Neuron (in vitro differentiated cells): Measurements from ENCODE around the gene AHNAK2.
A peak's percentile ranks its signal among the peaks of the same experiment; 100 is the strongest.

Source experiments
- H2AFZ ChIP-seq: one replicate; pipeline ENCODE4 v1.6.1; 2013; ENCODE audit warnings: low read depth, mild to moderate bottlenecking, inconsistent platforms, low read length, moderate library complexity
- H3K27me3 ChIP-seq: one replicate; pipeline ENCODE4 v1.6.1; 2013; ENCODE audit warnings: low read length; ENCODE audit not compliant: insufficient read depth
- H3K36me3 ChIP-seq: one replicate; pipeline ENCODE4 v1.6.1; 2013; ENCODE audit warnings: low read length; ENCODE audit not compliant: insufficient read depth
- H3K4me1 ChIP-seq: one replicate; pipeline ENCODE4 v1.6.1; 2013; ENCODE audit warnings: low read length; ENCODE audit not compliant: insufficient read depth
- H3K4me3 ChIP-seq: 2 replicates; pipeline ENCODE4 v1.5.1; 2013; ENCODE audit warnings: mild to moderate bottlenecking, low read length, moderate library complexity
- H3K9me3 ChIP-seq: one replicate; pipeline ENCODE4 v1.6.1; 2013; ENCODE audit warnings: low read length

AHNAK2 gene

GRCh38 chr14:105019861-105020814, 42.0 kb upstream of the AHNAK2 start:
- H2AFZ ChIP-seq: peak overlapping the region; percentile 39
- no peaks in the 10 kb centered on the region for H3K27me3 ChIP-seq
- no peaks in the 10 kb centered on the region for H3K9me3 ChIP-seq
- H3K4me3 ChIP-seq: peak overlapping the region; percentile 96
- peaks cover 14% of the 10 kb centered on the region for H3K4me1 ChIP-seq
- H3K36me3 ChIP-seq: no peaks in the 10 kb centered on the region

- H3K27me3 ChIP-seq: no peaks in the 10 kb centered on the region
- no peaks in the 10 kb centered on the region for H3K9me3 ChIP-seq
- H3K36me3 ChIP-seq: no peaks in the 10 kb centered on the region
- no peak overlapping the region for H2AFZ ChIP-seq
- peaks cover 18% of the 10 kb centered on the region for H3K4me1 ChIP-seq
- no peak overlapping the region for H3K4me3 ChIP-seq
Measured at GRCh38 chr14:105018414-105018813, 40.2 kb upstream of the AHNAK2 start.

DNA sequence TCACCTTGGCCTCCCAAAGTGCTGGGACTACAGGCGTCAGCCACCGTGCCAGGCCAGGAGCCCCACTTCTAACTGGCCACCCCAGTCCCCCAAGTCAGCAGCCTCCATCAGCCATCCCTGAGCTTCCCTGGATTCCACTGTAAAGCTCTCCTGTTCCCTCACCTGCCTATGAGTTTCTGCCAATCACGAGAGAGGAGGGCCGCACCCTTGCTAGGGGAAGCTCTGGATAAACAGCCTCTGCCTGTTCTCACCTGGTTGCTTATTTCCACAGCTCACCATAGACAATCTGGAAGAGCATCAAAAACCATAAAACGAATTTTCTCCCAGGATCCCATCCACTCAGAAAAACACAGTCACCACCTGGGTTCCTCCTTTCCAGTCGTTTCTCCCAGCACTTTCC, 37.7 kb upstream of the AHNAK2 start:
- no peak overlapping the region for H3K4me3 ChIP-seq

GRCh38 chr14:105015242-105015641, 37.1 kb upstream of the AHNAK2 start:
- no peak overlapping the region for H2AFZ ChIP-seq
- no peaks in the 10 kb centered on the region for H3K27me3 ChIP-seq
- H3K4me1 ChIP-seq: peaks cover 20% of the 10 kb centered on the region
- no peak overlapping the region for H3K4me3 ChIP-seq
- no peaks in the 10 kb centered on the region for H3K9me3 ChIP-seq
- H3K36me3 ChIP-seq: peaks cover 24% of the 10 kb centered on the region

More for the DNA sequence above, 37.7 kb upstream of the AHNAK2 start:
- no peaks in the 10 kb centered on the region for H3K9me3 ChIP-seq
- H3K27me3 ChIP-seq: no peaks in the 10 kb centered on the region
- peaks cover 18% of the 10 kb centered on the region for H3K4me1 ChIP-seq
- H2AFZ ChIP-seq: no peak overlapping the region
- H3K36me3 ChIP-seq: peaks cover 17% of the 10 kb centered on the region

GRCh38 chr14:105014631-105015030, 36.5 kb upstream of the AHNAK2 start:
- Histone ChIP-seq H3K4me3 (no peak overlapping the region), H2AFZ (no peak overlapping the region), H3K9me3 (no peaks in the 10 kb centered on the region), H3K36me3 (peaks cover 30% of the 10 kb centered on the region), H3K27me3 (no peaks in the 10 kb centered on the region), H3K4me1 (peaks cover 20% of the 10 kb centered on the region)

- no peaks in the 10 kb centered on the region for H3K9me3 ChIP-seq
- peaks cover 14% of the 10 kb centered on the region for H3K4me1 ChIP-seq
- no peaks in the 10 kb centered on the region for H3K27me3 ChIP-seq
- H2AFZ ChIP-seq: no peak overlapping the region
- H3K4me3 ChIP-seq: no peak overlapping the region
- peaks cover 35% of the 10 kb centered on the region for H3K36me3 ChIP-seq
Measured at GRCh38 chr14:105014032-105014431, 35.9 kb upstream of the AHNAK2 start.

DNA sequence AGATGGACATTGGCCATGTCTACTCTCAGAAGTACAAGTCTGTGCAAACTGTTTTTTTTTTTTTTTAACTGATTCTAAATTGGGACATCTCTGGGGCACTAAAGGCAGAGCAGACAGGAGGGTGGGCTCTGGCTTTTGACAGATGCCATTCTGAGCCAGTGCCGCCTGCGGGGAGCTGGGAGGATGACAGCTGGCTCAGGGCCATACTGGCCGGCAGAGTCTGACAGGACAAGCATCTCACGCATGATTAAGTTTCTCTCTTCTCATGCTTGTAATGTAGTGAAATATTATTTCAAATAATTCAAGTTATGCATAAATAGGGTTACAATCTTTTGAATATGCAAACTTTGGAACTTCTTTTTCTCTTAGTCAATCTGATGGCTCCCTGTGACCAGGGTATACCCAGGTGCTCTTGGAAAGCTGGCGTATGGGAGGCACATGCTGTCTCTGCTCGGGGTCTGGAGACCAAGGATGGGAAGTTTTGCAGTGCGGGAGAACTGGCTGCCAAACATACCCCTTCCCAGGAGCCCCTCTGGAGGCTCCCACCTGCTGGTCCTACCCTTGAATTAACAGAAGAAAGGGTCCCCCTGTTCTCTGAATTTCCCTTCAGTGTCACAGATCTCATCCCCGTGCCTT, 35.1 kb upstream of the AHNAK2 start:
- no peak overlapping the region for H2AFZ ChIP-seq
- no peak overlapping the region for H3K4me3 ChIP-seq
- no peaks in the 10 kb centered on the region for H3K9me3 ChIP-seq
- H3K4me1 ChIP-seq: peaks cover 9% of the 10 kb centered on the region
- H3K36me3 ChIP-seq: peaks cover 38% of the 10 kb centered on the region
- no peaks in the 10 kb centered on the region for H3K27me3 ChIP-seq

DNA sequence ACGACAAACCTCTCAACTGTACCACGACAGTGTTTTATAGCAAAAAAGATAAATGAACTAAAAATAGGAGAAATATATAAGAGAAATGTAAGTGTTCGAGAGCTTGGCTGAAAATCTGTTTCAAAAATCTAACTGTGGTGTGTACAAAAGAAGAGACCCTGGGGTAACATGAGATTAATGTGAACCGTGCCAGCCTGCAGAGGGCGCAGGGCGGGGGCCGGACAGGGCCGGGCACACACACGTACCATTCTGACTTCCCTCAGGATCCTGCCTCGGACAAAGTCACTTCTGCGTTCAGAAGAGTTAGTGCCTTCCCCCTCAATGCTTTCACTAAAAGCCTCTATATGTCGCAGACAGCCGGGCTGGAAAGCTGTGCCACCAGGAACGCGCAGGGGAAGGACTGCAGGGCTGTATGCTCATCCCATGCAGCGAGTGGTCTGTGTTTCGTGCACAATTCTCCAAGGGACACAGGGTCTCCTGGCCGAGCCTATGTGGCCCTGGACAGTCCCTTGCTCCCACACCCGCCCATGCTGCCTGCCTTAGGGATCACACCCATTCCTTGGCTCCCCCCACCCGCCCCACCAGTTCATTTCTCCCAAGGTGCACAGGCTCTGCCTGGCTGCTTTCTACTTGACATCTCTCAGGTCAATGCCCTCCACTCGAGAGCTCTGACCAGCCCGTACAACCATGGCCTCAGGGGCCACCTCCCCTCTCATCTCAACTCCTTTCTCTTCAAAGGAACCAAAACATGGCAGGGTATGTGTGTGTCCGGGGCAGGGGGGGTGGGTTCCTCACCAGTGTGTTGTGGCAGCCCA, 34.2 kb upstream of the AHNAK2 start:
- H3K4me3 ChIP-seq: no peak overlapping the region
- no peaks in the 10 kb centered on the region for H3K27me3 ChIP-seq
- peaks cover 46% of the 10 kb centered on the region for H3K36me3 ChIP-seq
- H2AFZ ChIP-seq: no peak overlapping the region
- peaks cover 9% of the 10 kb centered on the region for H3K4me1 ChIP-seq
- H3K9me3 ChIP-seq: no peaks in the 10 kb centered on the region

DNA sequence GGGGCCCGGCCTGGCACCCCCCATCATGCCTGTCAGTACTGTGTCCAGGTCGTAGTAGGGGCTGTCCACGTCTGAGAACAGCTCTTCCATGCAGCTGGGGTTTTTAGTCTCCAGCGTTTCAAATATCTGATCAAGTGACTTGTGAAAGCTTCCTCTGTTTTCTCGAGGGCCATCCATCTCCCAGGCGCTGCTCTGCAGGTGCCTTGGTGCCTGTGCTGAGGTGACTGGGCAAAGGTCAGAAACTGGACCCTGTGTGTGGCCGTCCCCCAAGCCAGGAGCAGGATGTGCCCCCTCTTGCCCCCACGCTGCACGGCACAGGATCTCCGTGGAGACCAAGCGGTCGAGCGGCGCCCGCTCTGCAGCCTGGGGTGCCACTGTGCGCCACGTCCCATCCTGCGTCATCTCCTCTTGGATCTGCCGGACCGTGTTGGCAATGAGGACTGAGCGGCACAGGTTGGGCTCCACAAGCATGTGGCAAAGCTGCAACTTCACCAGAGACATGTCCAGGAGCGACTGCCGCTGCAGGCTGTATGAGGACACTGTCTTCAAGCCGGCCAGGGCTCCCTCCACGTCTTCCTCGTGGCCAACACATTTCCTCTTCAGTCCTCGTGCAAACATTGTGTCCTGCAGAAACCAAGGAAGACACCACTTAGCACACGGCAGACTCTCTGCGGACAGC, 33.3 kb upstream of the AHNAK2 start:
- Histone ChIP-seq H3K4me1 (peaks cover 9% of the 10 kb centered on the region), H2AFZ (no peak overlapping the region), H3K9me3 (no peaks in the 10 kb centered on the region), H3K27me3 (no peaks in the 10 kb centered on the region), H3K36me3 (peaks cover 55% of the 10 kb centered on the region), H3K4me3 (no peak overlapping the region)

GRCh38 chr14:105010891-105011291, 32.7 kb upstream of the AHNAK2 start:
- H3K36me3 ChIP-seq: peaks cover 59% of the 10 kb centered on the region
- H3K4me1 ChIP-seq: peaks cover 9% of the 10 kb centered on the region
- no peak overlapping the region for H3K4me3 ChIP-seq
- H3K27me3 ChIP-seq: no peaks in the 10 kb centered on the region
- no peaks in the 10 kb centered on the region for H3K9me3 ChIP-seq
- H2AFZ ChIP-seq: no peak overlapping the region

DNA sequence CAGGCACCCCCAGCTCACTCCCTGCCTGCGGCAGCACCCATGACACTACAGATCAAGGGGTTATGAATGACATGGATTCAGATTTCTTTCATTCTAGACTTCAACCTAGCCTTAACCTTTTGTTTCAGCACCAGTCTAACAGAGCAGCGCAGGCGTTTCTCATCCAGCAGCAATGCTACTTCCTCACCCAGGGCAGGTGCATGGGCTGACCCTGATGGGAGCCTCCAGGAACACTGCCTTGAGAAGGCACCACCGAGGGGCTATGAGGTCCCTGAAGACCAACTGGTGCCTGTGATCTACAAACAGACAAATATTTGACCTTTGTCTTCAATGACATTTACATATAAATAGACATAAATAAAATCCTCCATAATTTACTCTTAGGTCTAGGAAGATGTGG, 31.9 kb upstream of the AHNAK2 start:
- Histone ChIP-seq H2AFZ (no peak overlapping the region), H3K4me3 (no peak overlapping the region), H3K9me3 (no peaks in the 10 kb centered on the region), H3K36me3 (peaks cover 59% of the 10 kb centered on the region), H3K27me3 (no peaks in the 10 kb centered on the region), H3K4me1 (peaks cover 9% of the 10 kb centered on the region)

DNA sequence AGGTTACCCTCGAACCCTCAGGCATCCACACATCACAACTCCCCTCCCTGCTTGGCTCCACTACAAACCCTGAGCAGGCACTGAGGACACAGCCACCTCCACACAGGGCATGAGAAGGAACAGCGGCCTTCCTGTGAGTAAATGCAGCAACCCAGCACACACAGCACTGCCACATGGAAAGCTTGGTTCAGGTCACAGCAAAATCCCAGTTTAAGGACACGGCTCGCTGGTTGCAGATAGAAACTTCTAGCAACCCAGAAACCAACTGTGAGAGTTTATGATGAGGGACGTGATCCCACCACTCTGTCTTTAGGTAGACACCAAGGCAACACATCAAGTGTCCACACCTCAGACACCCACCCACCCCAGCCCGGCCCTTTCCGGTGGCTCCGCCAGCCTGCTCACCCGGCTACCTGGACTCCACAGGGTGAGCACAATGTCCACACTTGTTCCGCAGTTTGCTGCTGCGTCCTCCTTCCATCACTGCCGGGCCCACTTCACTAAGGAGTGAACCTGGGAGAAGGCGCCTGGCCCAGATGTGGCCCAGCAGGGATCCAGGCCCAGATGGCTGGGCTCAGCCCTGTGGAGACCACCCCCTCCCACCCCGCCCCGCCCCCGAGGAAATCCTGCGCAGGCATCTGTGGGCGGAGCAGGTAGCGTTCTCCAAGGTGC, 29.6 kb upstream of the AHNAK2 start:
- peaks cover 5% of the 10 kb centered on the region for H3K4me1 ChIP-seq
- peaks cover 59% of the 10 kb centered on the region for H3K36me3 ChIP-seq
- H3K27me3 ChIP-seq: no peaks in the 10 kb centered on the region
- H3K9me3 ChIP-seq: no peaks in the 10 kb centered on the region
- H3K4me3 ChIP-seq: no peak overlapping the region
- no peak overlapping the region for H2AFZ ChIP-seq
